ENCODE data around the gene ISX. TPM values are rescaled to one million over a fixed set of nuclear protein-coding genes. Genes with fewer than 3 reads are reported as not detected.

The ISX gene
- total and polyA plus RNA-seq, 10 of the 15 experiments (the other 5 are each of a cell fraction or from before 2014, with no cell fraction given) = 0.05 to 0.66 (median 0.25) TPM

GRCh38 chr22:35104491-35104890, 38.5 kb downstream of the ISX start:
- in situ Hi-C loops (cut with MboI) = no loop called here
- CTCF ChIA-PET = interaction anchor here (0.7 to 1.3 kb wide), 2 partner anchors 14 to 17 kb away, joined by 3 to 4 read pairs; no protein-coding TSS in a partner anchor
- no peak for FAIRE-seq
- TF ChIP-seq ASH2L (IDR thresholded peaks at IDR 0.05; ENCODE audit: borderline replicate concordance, low read depth) (no peak), DPF2 (IDR thresholded peaks at IDR 0.05) (no peak), RBBP5 (conservative IDR thresholded peaks at IDR 0.05) (no peak), EED (IDR thresholded peaks at IDR 0.05; ENCODE audit: low read depth) (0 out of 2 replicates have a peak, but pooled peaks have one; percentile 17), RAD21 (IDR thresholded peaks at IDR 0.05; ENCODE audit: insufficient read depth, low read depth, low read length) (no peak), IRF5 (IDR thresholded peaks at IDR 0.05; ENCODE audit: borderline replicate concordance) (no peak), KLF5 (IDR thresholded peaks at IDR 0.05; ENCODE audit: partially characterized antibody) (no peak), NR2C1 (IDR thresholded peaks at IDR 0.05) (no peak), TAF1 (IDR thresholded peaks at IDR 0.05; ENCODE audit: borderline replicate concordance, low read depth, low read length) (no peak), NFXL1 (IDR thresholded peaks at IDR 0.05; ENCODE audit: borderline replicate concordance) (no peak), TARDBP (IDR thresholded peaks at IDR 0.05; ENCODE audit: borderline replicate concordance) (no peak), USF1 (IDR thresholded peaks at IDR 0.05; ENCODE audit: borderline replicate concordance, extremely low read length, insufficient read depth, low read depth, low read length) (no peak), KDM1A (IDR thresholded peaks at IDR 0.05; ENCODE audit: borderline replicate concordance) (no peak), CTCF (IDR thresholded peaks at IDR 0.05 in 2 of 3, conservative IDR thresholded peaks at IDR 0.05 in 1 of 3; ENCODE audit: control insufficient read depth in 2 of 3, extremely low read depth in 1 of 3, insufficient read depth in 1 of 3, low read depth in 3 of 3, low read length in 3 of 3) (no peak), RUNX3 (IDR thresholded peaks at IDR 0.05; ENCODE audit: low read length) (0 out of 2 replicates have a peak, but pooled peaks have one; percentile 17), ZNF217 (IDR thresholded peaks at IDR 0.05) (no peak), ETV6 (conservative IDR thresholded peaks at IDR 0.05 in 1 of 2, IDR thresholded peaks at IDR 0.05 in 1 of 2; ENCODE audit: borderline replicate concordance in 1 of 2, low read depth in 1 of 2) (peak in 1 of 2 experiments; percentile 30; a peak in 1 of 4 replicates), YBX1 (IDR thresholded peaks at IDR 0.05) (no peak), SREBF2 (IDR thresholded peaks at IDR 0.05; ENCODE audit: low read length) (no peak), TCF3 (IDR thresholded peaks at IDR 0.05; ENCODE audit: borderline replicate concordance, insufficient read depth, low read depth, low read length) (peak; percentile 52; the same call in 1 of the 2 replicates), NFIC (IDR thresholded peaks at IDR 0.05; ENCODE audit: low read depth, low read length) (peak; percentile 24; the same call in 1 of the 2 replicates), EP300 (IDR thresholded peaks at IDR 0.05; ENCODE audit: borderline replicate concordance in 1 of 2, control insufficient read depth in 1 of 2, low read depth in 2 of 2, low read length in 2 of 2) (no peak)

More at GRCh38 chr22:35104491-35104890, 38.5 kb downstream of the ISX start:
- peaks cover 3% of the 10 kb centered on the region; the same call in 2 of the 3 replicates for H3K9me3 ChIP-seq (replicated peaks; ENCODE audit: control insufficient read depth, insufficient read depth, low read length)
- H4K20me1 ChIP-seq (ENCODE audit: control insufficient read depth, insufficient read depth) = no peaks in the 10 kb centered on the region
- no peaks in the 10 kb centered on the region for H3K79me2 ChIP-seq (ENCODE audit: control insufficient read depth, insufficient read depth, low read length)
- no peak overlapping the region for H2AFZ ChIP-seq (ENCODE audit: control insufficient read depth, low read depth, low read length)
- BruUV-seq (replicated peaks) = no TSS peak
- POLR2A ChIA-PET = no interaction called here
- WGBS (ENCODE audit: insufficient coverage, insufficient replicate concordance, low lambda C conversion rate, missing lambda C conversion rate) = 32% methylated on average over 11 of the region's 11 CpGs
- H3K27me3 ChIP-seq (replicated peaks in 1 of 2; ENCODE audit: control insufficient read depth in 2 of 2, insufficient read depth in 2 of 2, low read length in 1 of 2) = no peaks in the 10 kb centered on the region
- H3K4me3 ChIP-seq = no peak overlapping the region
- SMC1A ChIA-PET (ENCODE audit: uncharacterized antibody, unreplicated experiment) = interaction anchor here (1.0 kb wide), 1 partner anchor 10 kb away, joined by 3 read pairs; no protein-coding TSS in a partner anchor
- H3K36me3 ChIP-seq (ENCODE audit: control insufficient read depth in 2 of 2, insufficient read depth in 2 of 2, low read length in 1 of 2) = no peaks in the 10 kb centered on the region
- no peak for ATAC-seq
- H3K4me1 ChIP-seq (ENCODE audit: control insufficient read depth, insufficient read depth, low read length) = peaks cover 25% of the 10 kb centered on the region
- DNase-seq (ENCODE audit: low read depth, low spot score) = no peak
- RAD21 ChIA-PET (ENCODE audit: unreplicated experiment) = interaction anchor here (1.6 kb wide), 1 partner anchor 46 kb away, joined by 4 read pairs; no protein-coding TSS in a partner anchor
- H3K9ac ChIP-seq (ENCODE audit: control insufficient read depth, insufficient read depth, low read length) = no peak overlapping the region
- no peak overlapping the region for H3K27ac ChIP-seq (ENCODE audit: control insufficient read depth, insufficient read depth)
- no peak overlapping the region for H3K4me2 ChIP-seq (ENCODE audit: control insufficient read depth, insufficient read depth)
- intact Hi-C loops (cut with micrococcal nuclease; ENCODE audit: unreplicated experiment) = no loop called here

Measured in GM12878 (cell line).